ENCODE data around the gene CCDC7.
"Not testable (repeated sequence)": the region's sequence is repeated elsewhere in the genome, so short reads cannot be mapped to it uniquely, and the experiment has no call there.

The CCDC7 gene

GRCh38 chr10:32713560-32713959 is 267.6 kb downstream of the CCDC7 start:
- DNase-seq (ENCODE audit: low read depth), result no peak
- H3K4me3 ChIP-seq (ENCODE audit: low read length), result no peak overlapping the region
- TF ChIP-seq, protein P1, sequence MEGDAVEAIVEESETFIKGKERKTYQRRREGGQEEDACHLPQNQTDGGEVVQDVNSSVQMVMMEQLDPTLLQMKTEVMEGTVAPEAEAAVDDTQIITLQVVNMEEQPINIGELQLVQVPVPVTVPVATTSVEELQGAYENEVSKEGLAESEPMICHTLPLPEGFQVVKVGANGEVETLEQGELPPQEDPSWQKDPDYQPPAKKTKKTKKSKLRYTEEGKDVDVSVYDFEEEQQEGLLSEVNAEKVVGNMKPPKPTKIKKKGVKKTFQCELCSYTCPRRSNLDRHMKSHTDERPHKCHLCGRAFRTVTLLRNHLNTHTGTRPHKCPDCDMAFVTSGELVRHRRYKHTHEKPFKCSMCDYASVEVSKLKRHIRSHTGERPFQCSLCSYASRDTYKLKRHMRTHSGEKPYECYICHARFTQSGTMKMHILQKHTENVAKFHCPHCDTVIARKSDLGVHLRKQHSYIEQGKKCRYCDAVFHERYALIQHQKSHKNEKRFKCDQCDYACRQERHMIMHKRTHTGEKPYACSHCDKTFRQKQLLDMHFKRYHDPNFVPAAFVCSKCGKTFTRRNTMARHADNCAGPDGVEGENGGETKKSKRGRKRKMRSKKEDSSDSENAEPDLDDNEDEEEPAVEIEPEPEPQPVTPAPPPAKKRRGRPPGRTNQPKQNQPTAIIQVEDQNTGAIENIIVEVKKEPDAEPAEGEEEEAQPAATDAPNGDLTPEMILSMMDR (conservative IDR thresholded peaks at IDR 0.05; ENCODE audit: low read depth, low read length), result peak; percentile 18

GRCh38 chr10:32731527-32731926 is 285.6 kb downstream of the CCDC7 start:
- TF ChIP-seq, protein P1 (conservative IDR thresholded peaks at IDR 0.05; ENCODE audit: low read depth, low read length), result no peak
- H3K4me3 ChIP-seq (ENCODE audit: low read length), result no peak overlapping the region
- no peak for DNase-seq (ENCODE audit: low read depth)

GRCh38 chr10:32738958-32739357 is 293.0 kb downstream of the CCDC7 start:
- no peak overlapping the region for H3K4me3 ChIP-seq (ENCODE audit: low read length)
- DNase-seq (ENCODE audit: low read depth), result no peak
- TF ChIP-seq, protein P1 (conservative IDR thresholded peaks at IDR 0.05; ENCODE audit: low read depth, low read length), result no peak

- TF ChIP-seq, protein P1 (conservative IDR thresholded peaks at IDR 0.05; ENCODE audit: low read depth, low read length), result no peak
- H3K4me3 ChIP-seq (ENCODE audit: low read length), result no peak overlapping the region
- no peak for DNase-seq (ENCODE audit: low read depth)
Measured at GRCh38 chr10:32744321-32744720, 298.4 kb downstream of the CCDC7 start.

- no peak for DNase-seq (ENCODE audit: low read depth)
- H3K4me3 ChIP-seq (ENCODE audit: low read length), result no peak overlapping the region
- TF ChIP-seq, protein P1 (conservative IDR thresholded peaks at IDR 0.05; ENCODE audit: low read depth, low read length), result no peak
Measured at GRCh38 chr10:32746869-32747268, 300.9 kb downstream of the CCDC7 start.

DNA sequence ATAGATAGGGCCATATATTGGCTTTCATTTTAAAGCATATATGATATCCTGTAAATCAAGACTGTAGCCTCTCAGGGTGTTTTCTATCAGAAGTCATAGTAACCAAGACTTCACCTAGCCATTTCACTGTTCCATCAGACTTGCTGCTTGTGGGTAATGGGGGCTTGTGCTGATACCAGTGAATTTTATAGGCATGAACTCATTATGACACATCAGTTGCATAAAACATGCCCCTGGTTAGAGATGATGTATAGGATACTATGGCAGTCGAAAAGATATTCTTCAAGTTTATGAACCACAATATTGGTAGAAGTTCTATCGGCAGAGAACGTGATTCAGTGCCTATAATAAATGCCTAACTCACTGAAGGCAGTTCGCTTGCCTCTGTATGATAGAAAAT is 305.6 kb downstream of the CCDC7 start:
- TF ChIP-seq, protein P1 (conservative IDR thresholded peaks at IDR 0.05; ENCODE audit: low read depth, low read length), result no peak
- H3K4me3 ChIP-seq (ENCODE audit: low read length), result no peak overlapping the region
- no peak for DNase-seq (ENCODE audit: low read depth)

DNA sequence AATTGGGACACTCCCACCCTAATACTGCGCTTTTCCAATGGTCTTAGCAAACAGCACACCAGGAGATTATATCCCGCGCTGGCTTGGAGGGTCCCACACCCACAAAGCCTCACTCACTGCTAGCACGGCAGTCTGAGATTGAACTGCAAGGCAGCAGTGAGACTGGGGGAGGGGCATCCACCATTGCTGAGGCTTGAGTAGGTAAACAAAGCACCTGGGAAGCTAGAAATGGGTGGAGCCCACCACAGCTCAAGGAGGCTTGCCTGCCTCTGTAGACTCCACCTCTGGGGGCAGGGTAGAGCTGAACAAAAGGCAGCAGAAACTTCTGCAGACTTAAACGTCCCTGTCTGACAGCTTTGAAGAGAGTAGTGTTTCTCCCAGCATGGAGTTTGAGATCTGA is 309.0 kb downstream of the CCDC7 start:
- not testable (repeated sequence) for DNase-seq (ENCODE audit: low read depth); H3K4me3 ChIP-seq (ENCODE audit: low read length)

GRCh38 chr10:32771217-32771616 is 325.3 kb downstream of the CCDC7 start:
- TF ChIP-seq, protein P1 (conservative IDR thresholded peaks at IDR 0.05; ENCODE audit: low read depth, low read length), result no peak
- DNase-seq (ENCODE audit: low read depth), result no peak
- no peak overlapping the region for H3K4me3 ChIP-seq (ENCODE audit: low read length)

All from retinal pigment epithelial cell (primary cell).